ENCODE data around the gene MYO15A.
A peak's percentile ranks its signal among the peaks of the same experiment; 100 is the strongest.

GRCh38 chr17:18087610-18088491 is 20.7 kb upstream of the MYO15A start, which contains the start of gene DRG2:
- TF ChIP-seq POLR2A (IDR thresholded peaks at IDR 0.05), result no peak
- TF ChIP-seq CTCF (IDR thresholded peaks at IDR 0.05), result peak in 2 of 4 experiments; percentile 37 to 44
- TF ChIP-seq POLR2AphosphoS5 (IDR thresholded peaks at IDR 0.05), result peak; percentile 95
